Activated T-cell treated with anti-CD3 and anti-CD28 coated beads, Interleukin-2, amount 50 U/mL, for 72 hours (primary cell): ENCODE measurements around the gene AKAP13. TPM values are rescaled to one million over a fixed set of nuclear protein-coding genes. Genes with fewer than 3 reads are reported as not detected.

ENCODE experiments used
- ATAC-seq, 2 donors: fragments of 150-1000 bp; cut with Tn5 transposase; replicated peaks in 1 of 2; 2 replicates each; pipeline ENCODE4 v1.10.0; 2021; ENCODE audit warnings: moderate library complexity in 2 of 2, mild to moderate bottlenecking in 1 of 2
- DNase-seq, 2 donors: peaks; one replicate each; pipeline ENCODE4 v3.0.0; 2021 to 2022; ENCODE audit warnings: mixed read lengths in 1 of 2
- H3K27ac Mint-ChIP-seq: one replicate; pipeline ENCODE4 v1.8.0; 2022; ENCODE audit warnings: mild to moderate bottlenecking, moderate library complexity, mixed read lengths
- H3K27me3 Mint-ChIP-seq: one replicate; pipeline ENCODE4 v1.8.0; 2022; ENCODE audit warnings: low read depth, mixed read lengths
- H3K36me3 Mint-ChIP-seq, 2 donors: one replicate each; pipeline ENCODE4 v1.8.0; 2022; ENCODE audit warnings: mixed read lengths in 2 of 2, mild to moderate bottlenecking in 1 of 2; ENCODE audit not compliant: insufficient read depth in 2 of 2
- H3K4me1 Mint-ChIP-seq: one replicate; pipeline ENCODE4 v1.8.0; 2022; ENCODE audit warnings: low read depth, mixed read lengths
- H3K4me3 Mint-ChIP-seq, 2 donors: one replicate each; pipeline ENCODE4 v1.8.0; 2022; ENCODE audit warnings: mild to moderate bottlenecking in 2 of 2, mixed read lengths in 2 of 2, moderate library complexity in 2 of 2
- H3K9me3 Mint-ChIP-seq, 2 donors: one replicate each; pipeline ENCODE4 v1.8.0; 2022; ENCODE audit warnings: mixed read lengths in 2 of 2
- total RNA-seq, 2 donors: library from RNA; stranded (reverse); gene quantifications; one replicate each; pipeline ENCODE4 v1.2.3, GENCODE V29; 2022

AKAP13 gene
- total RNA-seq, 2 donors from 2014 or later: 134 to 185 TPM

DNA sequence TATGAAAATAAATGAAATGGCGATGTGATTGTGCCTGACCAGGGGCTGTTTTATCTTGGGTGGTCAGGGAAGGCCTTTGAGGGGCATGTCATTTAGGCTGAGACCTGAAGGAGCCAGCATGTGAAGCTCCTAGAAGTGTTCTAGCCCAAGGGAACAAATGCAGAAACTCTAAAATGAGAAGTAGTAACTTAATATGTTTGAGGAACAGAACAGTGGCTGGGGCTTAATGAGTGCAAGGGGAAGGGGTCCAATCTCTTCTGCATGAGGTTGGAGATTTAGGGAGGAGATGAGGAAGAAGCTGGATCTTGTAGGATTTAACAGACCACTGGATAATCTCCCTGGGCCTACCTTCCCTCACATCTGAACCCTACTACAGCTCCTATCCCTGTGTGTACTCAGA is 110.5 kb downstream of the AKAP13 start:
- Mint-ChIP-seq H3K4me3 (peak overlapping the region in 1 of 2 donors; percentile 44), H3K27ac (no peak overlapping the region), H3K4me1 (peaks cover 66% of the 10 kb centered on the region), H3K36me3 (peaks cover 0 to 1% of the 10 kb centered on the region in 2 donors), H3K9me3 (no peaks in the 10 kb centered on the region), H3K27me3 (no peaks in the 10 kb centered on the region)
- ATAC-seq: no peak
- DNase-seq: no peak

DNA sequence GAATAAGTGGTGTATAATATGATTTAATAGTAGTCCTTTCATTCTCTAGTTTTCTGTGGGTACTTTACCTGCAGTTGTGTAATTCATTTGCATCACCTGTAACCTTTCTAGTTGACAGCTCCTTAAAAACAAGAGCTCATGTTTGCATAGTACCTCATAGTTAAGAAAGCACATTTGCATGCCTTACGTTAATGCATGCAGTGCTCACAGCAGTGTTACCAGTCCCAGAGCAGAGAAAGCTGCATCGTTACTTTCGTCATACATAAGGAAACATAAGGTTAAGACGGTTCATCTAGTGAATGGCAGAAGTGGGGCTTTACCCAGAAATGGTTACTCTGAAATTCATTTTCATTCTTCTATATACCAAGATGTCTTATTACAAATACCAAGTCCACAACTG is 111.3 kb downstream of the AKAP13 start:
- DNase-seq: no peak
- Mint-ChIP-seq H3K27me3 (no peaks in the 10 kb centered on the region), H3K4me3 (no peak overlapping the region), H3K9me3 (no peaks in the 10 kb centered on the region), H3K27ac (no peak overlapping the region), H3K36me3 (peaks cover 0 to 1% of the 10 kb centered on the region in 2 donors), H3K4me1 (peaks cover 66% of the 10 kb centered on the region)
- no peak for ATAC-seq

DNA sequence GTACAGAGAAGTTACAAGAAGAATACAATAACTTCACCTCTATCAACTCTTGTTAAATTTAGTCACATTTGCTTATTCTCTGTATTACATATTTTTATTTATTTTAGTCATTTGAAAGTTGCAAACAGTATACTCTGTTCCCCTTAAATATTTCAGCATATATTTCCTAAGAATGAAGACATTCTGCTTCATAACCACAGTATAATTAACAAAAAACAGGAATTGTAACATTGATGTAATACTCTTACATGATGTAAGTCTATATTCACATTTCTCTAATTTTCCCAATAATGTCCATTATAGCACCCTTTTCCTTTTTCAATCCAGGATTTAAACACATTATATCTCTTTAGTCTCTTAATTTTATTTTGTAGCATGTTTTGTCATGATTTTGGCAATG is 112.0 kb downstream of the AKAP13 start:
- H3K4me1 Mint-ChIP-seq: peaks cover 67% of the 10 kb centered on the region
- no peak overlapping the region for H3K27ac Mint-ChIP-seq
- DNase-seq (no peak), ATAC-seq (no peak)
- no peak overlapping the region for H3K4me3 Mint-ChIP-seq
- no peaks in the 10 kb centered on the region for H3K9me3 Mint-ChIP-seq
- H3K36me3 Mint-ChIP-seq: peaks cover 0 to 1% of the 10 kb centered on the region in 2 donors
- H3K27me3 Mint-ChIP-seq: no peaks in the 10 kb centered on the region

DNA sequence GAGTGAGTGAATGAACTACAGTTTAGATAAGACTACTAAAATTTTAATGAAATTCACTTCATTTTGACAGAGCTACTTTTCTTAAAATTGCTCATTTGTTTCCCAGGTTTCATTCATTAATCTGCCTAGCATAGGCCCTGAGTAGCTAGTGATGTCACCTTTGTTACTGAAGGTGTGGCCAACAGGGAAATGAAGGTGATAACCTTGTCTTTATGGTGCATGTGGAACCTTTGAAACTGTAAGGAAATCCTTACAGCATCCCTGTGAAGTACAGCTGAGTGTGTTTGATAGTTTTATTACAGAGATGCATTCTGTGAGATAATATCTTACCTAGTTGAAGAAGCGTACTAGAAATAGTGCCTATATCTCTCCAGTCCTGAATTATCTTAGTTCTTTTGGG is 112.9 kb downstream of the AKAP13 start:
- ATAC-seq (no peak), DNase-seq (no peak)
- H3K4me1 Mint-ChIP-seq: peaks cover 68% of the 10 kb centered on the region

DNA sequence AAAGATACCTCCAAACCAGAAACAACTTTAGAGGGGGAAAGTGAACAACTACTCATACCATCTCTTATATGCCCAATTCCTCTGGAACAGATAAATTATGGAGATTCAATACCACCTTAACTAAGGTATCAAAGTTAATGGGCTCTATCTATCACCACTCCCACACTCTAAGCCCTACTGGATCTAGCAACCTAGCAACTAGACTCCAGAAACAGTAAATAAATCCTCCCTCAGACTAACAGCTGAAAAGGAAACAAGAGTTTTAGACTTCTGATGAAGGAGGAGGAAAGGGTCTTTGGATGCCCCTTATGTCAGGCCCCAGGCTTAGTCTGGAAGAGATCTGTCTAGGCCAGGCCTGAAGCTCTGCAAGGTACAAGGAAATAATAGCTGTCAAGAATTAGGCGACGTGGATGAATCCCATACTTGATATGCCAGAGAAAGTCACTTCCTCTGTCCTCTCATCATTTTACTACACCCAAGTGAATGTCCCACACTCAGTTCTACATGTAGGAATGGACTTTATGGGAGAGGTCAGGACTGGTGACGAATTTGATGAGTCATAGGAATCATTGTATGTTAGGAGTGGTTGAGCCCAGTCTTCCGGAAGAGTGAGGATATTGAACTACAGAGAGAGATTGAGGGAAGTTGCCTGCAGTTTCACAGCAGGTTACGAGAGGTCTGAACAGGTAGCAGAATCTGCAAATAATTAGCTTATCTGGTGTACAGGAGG is 113.8 kb downstream of the AKAP13 start:
- Mint-ChIP-seq H3K9me3 (no peaks in the 10 kb centered on the region), H3K4me3 (no peak overlapping the region), H3K36me3 (no peaks in the 10 kb centered on the region), H3K27me3 (no peaks in the 10 kb centered on the region), H3K4me1 (peaks cover 68% of the 10 kb centered on the region), H3K27ac (no peak overlapping the region)
- DNase-seq (no peak), ATAC-seq (no peak)

More for the DNA sequence above, 112.9 kb downstream of the AKAP13 start:
- H3K27me3 Mint-ChIP-seq: no peaks in the 10 kb centered on the region
- no peaks in the 10 kb centered on the region for H3K9me3 Mint-ChIP-seq
- no peaks in the 10 kb centered on the region for H3K36me3 Mint-ChIP-seq
- H3K4me3 Mint-ChIP-seq: no peak overlapping the region
- no peak overlapping the region for H3K27ac Mint-ChIP-seq

DNA sequence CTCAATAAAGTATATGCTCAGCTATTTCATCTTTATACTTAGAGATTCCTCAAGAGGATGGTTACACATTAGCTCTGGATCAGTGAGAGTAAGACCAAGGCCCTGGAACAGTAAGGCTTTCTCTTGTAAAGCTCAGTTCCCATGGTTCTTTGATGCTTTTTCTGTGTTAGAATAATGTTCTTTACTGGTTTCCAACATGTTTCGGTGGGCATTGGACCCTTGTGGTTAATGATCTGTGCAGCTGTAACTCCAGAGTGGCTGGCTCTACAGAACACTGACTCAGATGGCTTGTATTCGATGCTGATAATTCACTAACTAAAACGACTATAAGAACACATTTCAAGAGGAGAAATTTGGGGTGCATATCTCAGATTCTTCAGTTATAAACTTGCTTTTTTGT is 114.7 kb downstream of the AKAP13 start:
- no peaks in the 10 kb centered on the region for H3K9me3 Mint-ChIP-seq
- ATAC-seq (no peak), DNase-seq (no peak)
- H3K4me1 Mint-ChIP-seq: peaks cover 68% of the 10 kb centered on the region
- H3K27me3 Mint-ChIP-seq: no peaks in the 10 kb centered on the region
- no peak overlapping the region for H3K27ac Mint-ChIP-seq
- H3K36me3 Mint-ChIP-seq: no peaks in the 10 kb centered on the region
- no peak overlapping the region for H3K4me3 Mint-ChIP-seq

DNA sequence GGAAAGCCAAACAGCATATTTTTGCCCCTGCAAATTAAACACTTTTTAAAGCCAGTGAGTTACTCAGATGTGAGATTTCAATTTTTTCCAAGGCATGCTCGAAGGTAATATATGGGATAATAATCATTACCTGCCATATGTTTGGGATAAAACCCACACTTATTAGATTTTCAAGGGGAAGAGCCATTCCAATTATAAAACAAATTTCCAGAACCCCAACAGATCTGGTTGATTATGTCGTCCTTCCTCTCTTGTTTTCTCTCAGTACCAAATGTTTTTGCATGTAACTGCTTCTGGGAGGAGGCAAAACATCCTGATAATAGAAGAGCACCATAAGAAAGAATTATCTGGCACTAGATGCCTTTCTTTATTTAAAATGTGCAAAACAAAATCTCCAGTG is 115.1 kb downstream of the AKAP13 start:
- Mint-ChIP-seq H3K27ac (no peak overlapping the region), H3K36me3 (no peaks in the 10 kb centered on the region), H3K4me1 (peaks cover 68% of the 10 kb centered on the region), H3K9me3 (no peaks in the 10 kb centered on the region), H3K4me3 (no peak overlapping the region), H3K27me3 (no peaks in the 10 kb centered on the region)
- ATAC-seq (no peak), DNase-seq (no peak)

DNA sequence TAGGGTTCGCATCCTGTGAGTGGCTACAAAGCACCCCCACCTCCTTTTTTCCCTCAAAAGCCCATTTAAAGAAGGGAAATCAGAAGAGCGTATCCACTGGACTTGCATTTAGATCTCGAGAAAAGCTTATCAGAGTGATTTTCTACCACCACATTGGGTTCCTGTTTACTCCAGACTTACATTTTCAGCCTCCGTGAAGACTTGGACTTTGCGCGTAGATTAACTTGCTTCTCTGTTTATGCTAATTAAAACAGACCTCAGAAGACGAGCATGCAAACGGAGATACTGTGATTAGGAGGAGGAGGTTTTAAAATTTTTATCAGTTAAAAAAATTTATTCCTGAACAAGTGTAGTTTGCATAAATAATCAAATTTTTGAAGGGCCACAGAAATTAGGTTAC is 115.7 kb downstream of the AKAP13 start:
- no peaks in the 10 kb centered on the region for H3K36me3 Mint-ChIP-seq
- no peak overlapping the region for H3K4me3 Mint-ChIP-seq
- no peak for DNase-seq
- no peaks in the 10 kb centered on the region for H3K9me3 Mint-ChIP-seq
- ATAC-seq: no peak
- peaks cover 68% of the 10 kb centered on the region for H3K4me1 Mint-ChIP-seq
- H3K27me3 Mint-ChIP-seq: no peaks in the 10 kb centered on the region
- H3K27ac Mint-ChIP-seq: no peak overlapping the region

DNA sequence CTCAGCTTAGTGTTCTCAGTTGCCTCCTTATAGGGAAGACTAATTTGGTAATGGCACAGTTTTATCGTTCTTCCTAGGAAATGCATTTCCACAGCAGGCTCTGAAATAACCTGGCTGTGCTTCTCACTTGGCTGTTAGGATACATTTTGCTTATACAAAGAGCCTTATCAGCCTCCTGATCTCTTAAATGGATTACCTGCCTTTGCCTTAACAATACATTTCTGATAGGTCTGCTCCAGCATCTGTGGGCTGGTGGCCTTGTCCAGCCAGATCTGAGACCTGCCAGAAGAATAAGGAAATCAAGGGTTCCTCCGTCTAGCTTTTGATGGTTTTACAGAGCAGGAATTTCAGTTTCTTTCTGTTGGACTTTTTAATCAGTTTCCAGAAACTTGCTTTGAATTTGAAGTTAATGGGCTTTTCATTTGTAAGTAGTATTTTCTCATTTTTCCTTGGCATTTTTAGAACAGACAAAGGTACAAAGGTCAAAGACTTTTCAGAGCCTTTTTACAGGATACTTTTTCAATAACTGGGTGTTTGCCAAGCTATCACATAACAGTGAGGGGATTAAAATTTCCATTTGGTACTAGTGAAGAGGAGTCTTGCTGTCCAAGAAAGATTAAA is 116.3 kb downstream of the AKAP13 start:
- Mint-ChIP-seq H3K9me3 (no peaks in the 10 kb centered on the region), H3K4me3 (no peak overlapping the region), H3K27ac (no peak overlapping the region), H3K27me3 (no peaks in the 10 kb centered on the region), H3K36me3 (no peaks in the 10 kb centered on the region), H3K4me1 (peaks cover 73% of the 10 kb centered on the region)
- ATAC-seq (no peak), DNase-seq (no peak)

DNA sequence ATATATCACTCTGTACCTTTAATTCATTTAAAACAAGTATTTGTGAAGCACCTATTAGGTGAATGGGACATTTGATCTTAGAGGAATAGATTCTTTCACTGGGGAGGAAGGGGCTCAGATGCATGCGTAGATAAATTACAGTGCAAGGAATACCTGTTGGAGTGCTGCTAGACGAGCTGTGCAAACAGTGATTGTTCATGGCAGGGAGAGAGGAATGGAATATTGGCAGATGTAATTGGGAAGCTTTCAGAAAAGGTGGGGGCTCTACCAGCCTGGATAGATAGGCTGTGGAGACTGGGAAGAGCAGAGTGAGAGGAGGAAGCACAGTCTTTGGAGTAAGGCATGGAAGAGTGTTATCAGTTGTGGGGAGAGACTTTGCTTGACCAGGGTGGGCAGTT is 116.8 kb downstream of the AKAP13 start:
- ATAC-seq (no peak), DNase-seq (no peak)
- Mint-ChIP-seq H3K27ac (no peak overlapping the region), H3K4me3 (no peak overlapping the region), H3K4me1 (peaks cover 78% of the 10 kb centered on the region), H3K36me3 (no peaks in the 10 kb centered on the region), H3K27me3 (no peaks in the 10 kb centered on the region), H3K9me3 (no peaks in the 10 kb centered on the region)

DNA sequence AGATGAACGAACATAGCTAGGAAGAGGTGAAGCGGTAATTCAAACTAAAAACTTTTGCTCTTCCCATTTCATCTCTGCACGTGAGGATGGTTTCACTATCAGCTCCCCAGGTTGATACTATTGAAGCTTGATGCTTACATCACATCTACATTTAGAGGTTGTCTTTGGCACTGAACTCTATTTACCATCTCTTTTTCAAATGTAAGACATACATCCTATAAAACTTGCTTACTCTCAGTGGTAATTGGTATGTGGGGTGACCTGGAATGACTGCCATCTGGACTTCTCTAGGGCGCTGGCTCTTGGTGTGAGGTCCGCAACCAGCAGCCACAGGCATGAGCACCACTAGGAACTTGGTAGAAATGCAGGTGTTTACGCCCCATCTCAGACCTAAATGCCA is 118.1 kb downstream of the AKAP13 start:
- Mint-ChIP-seq H3K27ac (no peak overlapping the region), H3K27me3 (no peaks in the 10 kb centered on the region), H3K4me1 (peaks cover 86% of the 10 kb centered on the region), H3K36me3 (no peaks in the 10 kb centered on the region), H3K4me3 (no peak overlapping the region), H3K9me3 (no peaks in the 10 kb centered on the region)
- ATAC-seq (no peak), DNase-seq (no peak)

DNA sequence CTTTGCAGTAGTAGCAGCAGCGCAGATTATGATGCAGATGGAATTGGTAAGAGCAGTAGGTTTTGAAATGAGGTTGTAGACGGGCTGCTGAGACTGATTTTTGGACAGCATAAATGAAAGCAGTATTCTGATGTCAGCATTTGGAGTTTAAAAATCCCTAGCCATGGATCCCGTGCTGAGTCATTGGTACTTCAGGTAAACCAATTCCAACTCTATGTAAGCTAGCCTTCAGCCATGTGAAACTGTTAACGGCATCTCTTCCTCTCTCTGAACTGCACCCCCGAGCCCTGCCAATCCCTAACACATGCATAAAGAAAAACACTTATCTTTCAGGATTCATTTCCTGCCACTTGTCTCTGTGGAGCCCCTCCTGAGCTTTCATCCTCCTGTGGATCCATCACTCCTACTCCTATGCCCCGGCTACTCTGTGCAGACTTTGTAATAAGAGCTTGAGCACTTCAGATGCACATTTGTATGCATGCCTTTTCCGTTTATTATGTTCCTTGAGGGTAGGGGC is 119.0 kb downstream of the AKAP13 start:
- DNase-seq (no peak), ATAC-seq (no peak)
- H3K27ac Mint-ChIP-seq: peak overlapping the region; percentile 70
- H3K36me3 Mint-ChIP-seq: no peaks in the 10 kb centered on the region
- H3K4me1 Mint-ChIP-seq: peaks cover 85% of the 10 kb centered on the region
- peak overlapping the region; percentile 4 to 65 for H3K4me3 Mint-ChIP-seq
- H3K27me3 Mint-ChIP-seq: no peaks in the 10 kb centered on the region
- H3K9me3 Mint-ChIP-seq: no peaks in the 10 kb centered on the region

DNA sequence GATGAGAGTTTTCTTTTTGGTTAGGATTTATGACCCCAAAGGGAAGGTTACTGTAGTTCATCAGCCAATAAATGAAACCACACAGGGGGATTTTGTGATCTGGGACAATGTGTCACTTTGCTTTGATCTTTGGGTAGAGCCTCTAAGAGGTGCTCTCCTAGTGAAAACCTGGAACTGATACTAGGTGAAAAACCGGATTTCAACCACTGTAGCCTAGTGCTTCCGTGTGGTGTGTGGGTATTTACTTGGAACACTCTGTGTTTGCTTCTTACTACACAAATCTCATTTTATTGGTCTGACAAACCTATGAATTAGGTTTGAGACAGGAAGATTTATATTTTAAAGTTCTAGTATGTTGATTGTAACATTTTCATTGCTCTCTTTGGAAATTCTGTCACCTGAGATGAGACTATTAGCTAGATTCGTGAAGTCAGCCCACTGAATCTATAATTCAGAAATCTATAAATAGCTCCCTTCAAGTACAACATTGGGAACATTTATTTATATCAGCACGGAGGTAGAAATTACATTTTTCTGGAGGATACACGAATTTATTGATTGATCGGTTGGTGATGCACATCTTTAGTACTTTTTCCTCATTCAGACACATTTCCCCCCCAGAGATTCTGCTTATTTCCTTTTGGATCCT is 119.8 kb downstream of the AKAP13 start:
- H3K4me1 Mint-ChIP-seq: peaks cover 89% of the 10 kb centered on the region
- DNase-seq (peak in 1 of 2 donors; percentile 8), ATAC-seq (peak; percentile 51 to 79)
- no peaks in the 10 kb centered on the region for H3K27me3 Mint-ChIP-seq
- H3K27ac Mint-ChIP-seq: peak overlapping the region; percentile 70
- no peaks in the 10 kb centered on the region for H3K9me3 Mint-ChIP-seq
- H3K36me3 Mint-ChIP-seq: no peaks in the 10 kb centered on the region
- H3K4me3 Mint-ChIP-seq: peak overlapping the region; percentile 35 to 65
